Activated T-cell treated with anti-CD3 and anti-CD28 coated beads, Interleukin-2, amount 50 U/mL, for 24 hours (primary cell): ENCODE data around the gene CCN5.

Source experiments
- DNase-seq: peaks from one replicate; pipeline ENCODE4 v3.0.0-alpha.2; 2020
- H3K27ac Mint-ChIP-seq: 2 replicates; pipeline ENCODE4 v1.8.0; 2020; ENCODE audit warnings: mild to moderate bottlenecking, mixed read lengths
- H3K27me3 Mint-ChIP-seq: 2 replicates; pipeline ENCODE4 v1.8.0; 2020; ENCODE audit warnings: mixed read lengths
- H3K36me3 Mint-ChIP-seq: 2 replicates; pipeline ENCODE4 v1.8.0; 2020; ENCODE audit warnings: low read depth, mixed read lengths
- H3K4me1 Mint-ChIP-seq: 2 replicates; pipeline ENCODE4 v1.8.0; 2020; ENCODE audit warnings: low read depth, mixed read lengths
- H3K4me3 Mint-ChIP-seq: 2 replicates; pipeline ENCODE4 v1.8.0; 2020; ENCODE audit warnings: mild to moderate bottlenecking, moderate library complexity, mixed read lengths
- H3K9me3 Mint-ChIP-seq: 2 replicates; pipeline ENCODE4 v1.8.0; 2020; ENCODE audit warnings: mixed read lengths

Gene CCN5

DNA sequence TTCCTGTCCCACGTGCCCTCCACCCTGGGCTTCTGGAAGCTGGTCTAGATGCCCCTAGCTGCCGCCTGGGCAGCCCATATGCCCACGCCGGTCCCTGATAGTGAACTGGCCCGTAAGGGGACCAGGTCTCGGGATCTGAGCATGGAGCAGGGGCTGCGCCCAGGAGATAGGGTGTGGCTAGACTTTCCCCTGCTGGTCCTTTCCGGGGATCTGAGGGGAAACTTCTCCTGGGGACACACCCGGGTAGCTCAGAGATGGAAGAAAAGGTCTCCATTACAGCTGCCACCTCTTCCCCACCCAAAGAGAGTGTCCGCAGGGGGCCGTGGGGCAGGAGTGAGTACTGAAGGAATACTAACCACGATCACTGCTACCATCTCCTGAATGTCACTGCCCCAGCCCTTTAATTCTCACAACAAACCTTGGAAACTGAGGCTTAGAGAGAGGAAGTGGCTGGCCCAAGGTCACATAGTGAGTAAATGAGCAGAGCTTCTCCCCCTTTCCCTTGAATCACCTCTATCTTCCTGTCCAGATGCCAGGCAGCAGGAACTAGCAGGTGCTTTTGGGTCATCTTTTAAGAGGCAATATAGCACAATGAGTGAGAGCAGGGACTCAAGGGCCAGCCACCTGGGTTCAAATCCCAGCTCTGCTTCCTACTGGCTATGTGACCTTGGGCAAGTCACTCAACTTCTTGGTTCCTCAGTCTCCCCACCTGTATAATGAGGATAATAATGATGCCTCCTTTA lies 11.8 kb upstream of the CCN5 start:
- no peak overlapping the region for H3K4me3 Mint-ChIP-seq
- H3K9me3 Mint-ChIP-seq, result no peaks in the 10 kb centered on the region
- no peaks in the 10 kb centered on the region for H3K36me3 Mint-ChIP-seq
- no peaks in the 10 kb centered on the region for H3K4me1 Mint-ChIP-seq
- DNase-seq, result no peak
- H3K27ac Mint-ChIP-seq, result no peak overlapping the region
- H3K27me3 Mint-ChIP-seq, result no peaks in the 10 kb centered on the region

DNA sequence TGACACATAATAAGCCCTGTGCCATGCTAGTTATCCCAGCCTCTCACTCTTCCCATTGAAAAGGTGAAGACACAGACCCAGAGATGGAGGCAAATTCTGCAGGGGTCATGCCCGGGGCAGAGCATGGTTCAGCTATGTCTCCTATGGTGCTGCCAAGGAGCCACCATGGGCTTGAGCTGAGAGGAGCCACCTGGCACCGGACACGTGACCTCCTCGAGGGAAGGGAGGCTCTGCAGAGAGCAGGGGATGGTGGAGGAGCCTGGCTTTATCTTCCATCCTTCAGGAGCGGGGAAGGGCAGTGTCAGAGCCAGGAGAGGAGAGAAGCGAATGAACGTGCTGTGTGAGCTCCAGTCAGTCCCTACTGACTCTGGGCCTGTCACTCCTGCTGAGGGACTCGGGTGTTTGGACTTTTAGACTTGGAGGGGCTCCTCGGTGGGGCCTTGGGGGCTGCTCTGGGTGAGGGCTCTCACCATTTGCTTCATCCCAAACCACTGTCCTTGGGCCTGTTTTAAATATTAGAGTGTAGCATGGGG lies 11.1 kb upstream of the CCN5 start:
- H3K9me3 Mint-ChIP-seq, result no peaks in the 10 kb centered on the region
- no peak overlapping the region for H3K4me3 Mint-ChIP-seq
- no peaks in the 10 kb centered on the region for H3K36me3 Mint-ChIP-seq
- H3K27me3 Mint-ChIP-seq, result no peaks in the 10 kb centered on the region
- DNase-seq, result no peak
- no peaks in the 10 kb centered on the region for H3K4me1 Mint-ChIP-seq
- no peak overlapping the region for H3K27ac Mint-ChIP-seq

DNA sequence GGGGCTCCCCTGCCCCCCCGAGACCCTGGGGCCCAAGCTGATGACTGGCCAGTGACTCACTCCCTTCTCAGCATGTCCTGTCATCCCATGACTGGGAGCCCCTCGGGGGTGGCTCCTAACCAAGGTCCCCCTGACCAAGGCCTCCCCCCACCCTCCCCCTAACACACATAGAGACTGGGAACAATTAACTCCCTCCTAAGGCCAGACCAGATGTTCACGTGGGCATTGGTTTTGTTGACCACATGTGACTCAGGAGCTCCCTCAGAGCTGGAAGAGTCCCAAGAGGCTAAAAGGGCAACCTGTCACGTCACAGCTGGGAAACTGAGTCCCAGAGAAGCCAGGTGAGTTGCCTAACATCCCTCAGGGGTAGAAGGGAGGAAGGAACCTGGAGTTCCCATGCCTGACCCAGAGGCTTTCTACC lies 10.6 kb upstream of the CCN5 start:
- Mint-ChIP-seq H3K4me1 (no peaks in the 10 kb centered on the region), H3K4me3 (no peak overlapping the region), H3K9me3 (no peaks in the 10 kb centered on the region), H3K27me3 (no peaks in the 10 kb centered on the region), H3K27ac (no peak overlapping the region), H3K36me3 (no peaks in the 10 kb centered on the region)
- DNase-seq, result no peak

DNA sequence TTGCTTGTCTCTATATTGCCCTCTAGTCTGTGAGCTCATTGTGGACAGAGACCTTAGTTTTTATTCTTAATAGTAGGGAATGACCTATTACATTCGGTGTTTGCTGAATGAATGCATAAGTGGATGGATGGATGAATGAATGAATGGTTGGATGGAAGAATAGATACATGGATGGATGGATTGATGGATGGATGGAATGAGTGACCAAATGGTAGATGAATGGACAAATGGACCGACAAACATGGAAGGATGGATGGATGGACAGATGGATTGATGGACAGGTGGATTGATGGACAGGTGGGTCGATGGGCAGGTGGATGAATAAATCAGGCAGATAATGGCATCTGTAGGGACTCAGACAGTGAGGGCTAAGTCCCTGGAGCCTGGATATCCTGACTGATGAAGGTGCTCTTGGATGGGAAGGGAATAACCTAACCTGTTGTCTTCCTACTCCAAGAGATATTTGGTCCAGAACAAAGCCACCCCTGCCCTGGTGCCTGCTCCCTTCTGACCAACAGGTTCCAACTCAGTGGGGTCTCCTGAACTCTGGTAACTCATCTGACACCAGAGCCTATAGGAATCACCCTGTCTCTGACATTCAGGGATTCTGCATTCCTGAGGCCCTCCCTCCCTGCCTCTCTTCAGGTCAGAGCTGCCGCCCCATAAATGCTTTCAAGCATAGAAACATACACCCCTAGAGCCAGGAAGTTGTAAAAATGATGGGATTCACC lies 9.6 kb upstream of the CCN5 start:
- Mint-ChIP-seq H3K4me3 (no peak overlapping the region), H3K27me3 (no peaks in the 10 kb centered on the region), H3K9me3 (no peaks in the 10 kb centered on the region), H3K4me1 (no peaks in the 10 kb centered on the region), H3K27ac (no peak overlapping the region), H3K36me3 (no peaks in the 10 kb centered on the region)
- DNase-seq, result no peak

DNA sequence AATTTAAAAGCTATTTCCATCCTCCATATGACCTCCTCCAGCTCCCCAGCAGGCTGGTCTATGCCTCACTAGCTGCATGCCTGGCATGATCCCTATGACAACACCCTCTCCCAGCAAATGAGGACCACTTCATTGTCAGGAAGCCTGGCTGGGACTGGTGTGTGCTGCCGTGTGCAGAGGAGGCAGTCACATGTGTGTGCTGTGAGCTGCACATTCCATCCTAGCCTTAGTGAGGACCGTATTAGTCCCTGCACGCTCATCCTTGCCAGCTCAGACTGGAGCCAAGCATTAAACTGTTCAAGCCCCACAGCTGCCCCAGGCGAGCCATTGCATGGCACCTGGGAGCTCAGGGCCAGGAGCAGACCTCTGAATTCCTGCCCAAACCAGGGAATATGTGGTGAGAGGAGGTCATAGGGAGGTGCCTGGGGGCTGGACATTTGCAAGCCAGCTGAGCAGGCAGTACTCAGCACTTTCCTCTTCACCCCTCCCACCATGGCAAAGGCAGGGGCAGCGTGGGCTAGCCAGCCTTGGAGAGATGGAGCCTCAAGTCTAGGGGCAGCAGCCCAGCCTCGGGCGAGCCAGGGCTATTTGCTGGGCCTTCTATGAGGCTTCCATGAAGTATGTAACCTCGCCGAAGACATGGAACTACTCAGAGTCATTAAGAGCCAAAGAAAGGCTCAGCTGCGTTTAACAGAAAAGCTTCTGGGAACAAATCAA lies 8.7 kb upstream of the CCN5 start:
- Mint-ChIP-seq H3K4me3 (no peak overlapping the region), H3K4me1 (no peaks in the 10 kb centered on the region), H3K27ac (no peak overlapping the region), H3K27me3 (no peaks in the 10 kb centered on the region), H3K36me3 (no peaks in the 10 kb centered on the region), H3K9me3 (no peaks in the 10 kb centered on the region)
- DNase-seq, result no peak

DNA sequence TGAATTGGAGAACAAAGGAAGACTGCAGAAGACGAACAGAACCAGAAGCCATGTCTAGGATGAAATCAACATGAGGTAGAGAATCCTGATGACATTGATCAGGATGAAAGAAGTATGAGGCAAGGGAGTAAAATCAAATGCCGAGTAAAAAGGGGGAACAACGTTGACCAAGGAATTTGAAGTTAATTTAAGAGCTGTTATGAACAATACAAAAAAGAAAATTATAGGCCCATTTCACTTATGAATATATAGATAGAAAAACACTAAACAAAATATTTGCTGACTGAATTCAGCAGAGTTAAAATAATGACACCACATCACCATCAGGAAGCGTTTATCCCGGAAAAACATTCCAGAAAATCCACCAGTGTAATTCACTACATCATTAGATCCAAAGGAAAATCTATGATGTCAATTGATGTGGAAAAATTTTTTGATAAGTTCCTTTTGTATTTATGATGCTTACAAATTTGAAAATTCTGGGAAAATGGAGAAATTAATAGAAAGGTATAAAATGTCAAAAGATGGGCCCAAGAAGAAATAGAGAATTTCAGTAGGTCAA lies 8.1 kb upstream of the CCN5 start:
- no peak for DNase-seq
- H3K27ac Mint-ChIP-seq, result no peak overlapping the region
- no peaks in the 10 kb centered on the region for H3K9me3 Mint-ChIP-seq
- no peaks in the 10 kb centered on the region for H3K27me3 Mint-ChIP-seq
- H3K4me1 Mint-ChIP-seq, result no peaks in the 10 kb centered on the region
- no peaks in the 10 kb centered on the region for H3K36me3 Mint-ChIP-seq
- H3K4me3 Mint-ChIP-seq, result no peak overlapping the region

DNA sequence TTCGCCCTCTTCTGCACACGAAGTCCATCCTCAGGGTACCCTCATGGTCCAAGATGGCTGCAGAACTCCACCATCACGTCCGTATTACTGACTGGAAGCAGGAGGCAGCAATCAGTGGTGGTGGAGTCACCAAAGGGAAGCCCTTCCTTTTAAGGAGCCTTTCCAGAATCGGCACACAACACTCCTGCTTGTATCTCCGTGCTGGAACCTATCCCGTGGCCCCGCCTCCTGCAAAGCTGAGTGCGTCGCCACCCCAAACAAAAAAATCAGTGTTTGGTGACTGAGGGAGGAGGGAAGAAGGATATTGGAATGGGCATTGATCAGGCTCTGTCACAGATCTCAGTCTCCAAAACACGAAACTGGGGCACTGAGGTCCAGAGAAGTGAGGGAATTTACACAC lies 5.8 kb upstream of the CCN5 start:
- H3K4me3 Mint-ChIP-seq, result no peak overlapping the region
- H3K27ac Mint-ChIP-seq, result no peak overlapping the region
- no peak for DNase-seq
- H3K36me3 Mint-ChIP-seq, result no peaks in the 10 kb centered on the region
- no peaks in the 10 kb centered on the region for H3K9me3 Mint-ChIP-seq
- H3K27me3 Mint-ChIP-seq, result no peaks in the 10 kb centered on the region
- no peaks in the 10 kb centered on the region for H3K4me1 Mint-ChIP-seq

DNA sequence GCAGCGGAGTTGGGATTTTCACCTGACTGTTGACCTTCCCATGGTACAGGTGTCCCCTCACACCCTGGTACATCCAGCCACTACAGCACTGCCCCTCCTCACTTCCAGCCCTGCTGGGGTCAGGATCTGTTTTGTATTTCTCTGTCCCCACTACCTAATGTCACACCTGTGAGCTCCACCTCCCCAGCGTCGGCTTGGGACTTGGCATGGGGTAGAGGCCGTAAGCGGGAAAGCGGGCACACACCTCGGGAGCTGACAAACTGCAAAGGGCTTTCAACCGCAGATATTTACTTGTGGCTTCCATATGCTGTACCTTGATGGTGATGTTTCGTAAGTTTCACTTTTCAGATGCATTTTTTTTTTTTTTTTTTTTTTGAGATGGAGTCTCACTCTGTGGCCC lies 5.4 kb upstream of the CCN5 start:
- Mint-ChIP-seq H3K4me1 (no peaks in the 10 kb centered on the region), H3K27me3 (no peaks in the 10 kb centered on the region), H3K36me3 (no peaks in the 10 kb centered on the region)

DNA sequence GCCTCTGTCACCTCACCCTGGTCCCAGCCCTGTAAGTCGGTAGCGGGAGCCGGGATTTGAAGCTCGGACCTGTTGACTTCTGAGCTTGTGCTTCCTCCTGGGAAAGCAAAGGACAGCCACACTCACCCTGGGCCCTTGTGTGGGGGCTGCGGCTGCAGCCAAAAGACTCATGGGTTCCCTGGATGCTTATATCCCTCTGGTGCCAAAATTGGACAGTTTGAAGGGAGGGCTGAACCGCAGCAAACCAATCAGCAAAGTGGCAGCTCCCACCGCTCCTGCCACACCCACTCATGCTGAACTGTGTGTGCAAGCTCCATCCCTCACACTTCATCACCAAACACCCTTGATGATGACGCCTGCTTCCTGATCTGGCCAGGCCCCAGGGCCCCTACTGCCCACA lies 3.9 kb upstream of the CCN5 start:
- Mint-ChIP-seq H3K27ac (no peak overlapping the region), H3K27me3 (no peaks in the 10 kb centered on the region), H3K9me3 (no peaks in the 10 kb centered on the region), H3K4me1 (no peaks in the 10 kb centered on the region), H3K36me3 (no peaks in the 10 kb centered on the region), H3K4me3 (no peak overlapping the region)
- DNase-seq, result no peak

More for the DNA sequence above, 5.4 kb upstream of the CCN5 start:
- no peak overlapping the region for H3K4me3 Mint-ChIP-seq
- H3K9me3 Mint-ChIP-seq, result no peaks in the 10 kb centered on the region
- H3K27ac Mint-ChIP-seq, result no peak overlapping the region
- DNase-seq, result no peak

DNA sequence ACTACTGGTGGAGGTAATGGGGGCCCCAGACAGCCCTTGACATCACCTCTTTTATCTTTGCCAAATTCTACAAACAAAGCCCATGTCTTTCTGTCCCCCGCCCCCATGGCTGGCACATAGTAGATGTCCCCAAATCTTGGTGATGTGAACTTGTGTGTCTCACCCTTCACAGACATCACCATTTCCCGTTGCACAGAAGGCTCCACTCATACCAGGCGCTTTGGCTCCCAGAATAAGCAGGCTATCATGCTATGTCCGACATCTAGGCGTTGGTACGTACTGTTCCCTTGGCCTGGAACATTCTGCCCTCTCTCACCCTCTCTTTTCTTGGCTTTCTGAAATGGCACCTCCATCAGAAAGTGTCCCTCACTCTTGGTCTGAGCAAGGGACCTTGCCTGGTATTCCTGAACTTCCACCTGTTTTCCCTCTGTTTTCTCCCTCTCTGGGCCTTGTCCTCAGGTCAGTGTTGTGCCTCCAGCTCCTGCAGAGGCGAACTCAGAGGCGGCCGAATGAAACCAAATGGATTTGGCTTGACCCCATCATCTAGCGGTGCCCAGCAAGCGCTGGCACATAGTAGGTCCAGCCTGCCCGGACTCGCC lies 968 bp upstream of the CCN5 start:
- H3K9me3 Mint-ChIP-seq, result no peaks in the 10 kb centered on the region
- H3K4me3 Mint-ChIP-seq, result no peak overlapping the region
- no peak for DNase-seq
- no peaks in the 10 kb centered on the region for H3K27me3 Mint-ChIP-seq
- no peak overlapping the region for H3K27ac Mint-ChIP-seq
- no peaks in the 10 kb centered on the region for H3K36me3 Mint-ChIP-seq
- H3K4me1 Mint-ChIP-seq, result no peaks in the 10 kb centered on the region

DNA sequence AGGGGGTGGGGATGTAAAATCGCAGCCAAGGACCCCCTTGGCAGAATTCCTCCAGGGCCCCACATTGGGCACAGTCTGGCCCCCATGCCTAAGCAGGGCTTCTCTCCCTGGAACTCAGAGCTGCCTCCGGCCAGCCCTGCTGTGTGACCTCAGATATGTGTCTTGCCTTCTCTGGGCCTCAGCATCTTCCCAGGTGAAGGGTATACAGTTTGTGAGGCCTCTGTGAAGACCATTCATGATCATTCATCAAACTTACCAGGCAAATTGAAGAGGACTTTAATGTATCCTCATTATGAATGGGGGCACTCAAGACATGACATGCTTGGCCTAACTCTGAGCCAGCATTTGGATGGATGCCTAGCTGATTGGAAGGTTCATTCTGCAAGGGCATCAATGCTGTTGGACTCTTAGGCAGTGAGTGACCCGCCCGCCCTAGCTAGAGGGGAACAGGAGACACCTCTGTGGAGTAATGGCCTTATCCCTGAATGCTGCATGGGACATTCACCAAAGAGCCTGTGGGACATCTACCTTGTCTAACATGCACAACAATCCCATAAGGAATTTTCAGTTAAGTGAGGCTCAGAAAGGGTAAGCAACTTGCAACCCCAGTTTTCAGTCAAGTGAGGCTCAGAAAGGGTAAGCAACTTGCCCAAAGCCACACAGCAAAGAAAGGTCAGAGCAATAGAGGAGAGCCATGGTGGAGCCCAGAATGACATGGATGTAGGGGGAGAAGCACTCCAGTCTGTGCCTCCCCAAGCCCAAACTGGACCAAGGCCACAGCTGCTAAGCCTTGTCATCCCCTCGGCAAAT lies 535 bp downstream of the CCN5 start:
- Mint-ChIP-seq H3K27me3 (no peaks in the 10 kb centered on the region), H3K4me1 (no peaks in the 10 kb centered on the region), H3K36me3 (no peaks in the 10 kb centered on the region), H3K9me3 (no peaks in the 10 kb centered on the region), H3K27ac (no peak overlapping the region), H3K4me3 (no peak overlapping the region)
- DNase-seq, result no peak

DNA sequence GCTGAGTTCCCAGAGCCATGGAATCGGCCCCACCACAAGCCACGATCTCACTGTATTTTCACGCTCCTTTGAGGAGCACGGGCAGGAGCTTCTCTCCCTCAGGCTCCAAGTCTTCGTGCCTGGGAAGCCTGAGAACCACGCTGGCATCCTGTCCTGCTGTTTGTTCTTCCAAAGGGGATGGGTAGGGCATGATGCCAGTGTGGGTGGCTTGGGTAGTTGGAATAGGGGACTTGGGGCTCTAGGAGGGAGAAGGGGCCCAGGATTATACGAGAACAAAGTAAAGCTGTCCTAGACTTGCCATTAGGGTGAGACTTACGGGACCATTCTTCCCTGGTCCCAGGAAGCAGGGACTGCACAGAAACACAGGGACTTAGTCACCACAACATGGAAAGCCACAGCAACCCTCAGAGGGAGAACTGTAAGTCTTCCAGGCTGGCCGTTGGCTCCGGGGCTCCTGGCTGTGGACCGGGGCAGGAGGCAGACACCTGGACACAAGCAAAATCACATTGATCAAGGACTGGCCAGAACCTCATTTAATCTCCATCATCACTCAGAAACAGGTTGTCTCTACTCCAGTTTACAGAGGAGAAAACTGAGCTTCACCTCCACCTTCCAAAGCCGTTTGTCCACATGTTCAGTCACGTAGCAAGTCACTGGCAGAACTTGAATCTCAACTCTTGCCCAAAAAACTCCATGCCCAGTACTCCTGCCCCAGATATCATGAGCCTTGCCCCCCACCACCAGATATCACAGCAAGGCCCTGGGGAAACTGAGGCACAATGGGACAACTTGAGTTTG lies 1.3 kb downstream of the CCN5 start:
- Mint-ChIP-seq H3K9me3 (no peaks in the 10 kb centered on the region), H3K4me3 (no peak overlapping the region), H3K36me3 (no peaks in the 10 kb centered on the region), H3K4me1 (no peaks in the 10 kb centered on the region), H3K27ac (no peak overlapping the region), H3K27me3 (no peaks in the 10 kb centered on the region)
- no peak for DNase-seq

DNA sequence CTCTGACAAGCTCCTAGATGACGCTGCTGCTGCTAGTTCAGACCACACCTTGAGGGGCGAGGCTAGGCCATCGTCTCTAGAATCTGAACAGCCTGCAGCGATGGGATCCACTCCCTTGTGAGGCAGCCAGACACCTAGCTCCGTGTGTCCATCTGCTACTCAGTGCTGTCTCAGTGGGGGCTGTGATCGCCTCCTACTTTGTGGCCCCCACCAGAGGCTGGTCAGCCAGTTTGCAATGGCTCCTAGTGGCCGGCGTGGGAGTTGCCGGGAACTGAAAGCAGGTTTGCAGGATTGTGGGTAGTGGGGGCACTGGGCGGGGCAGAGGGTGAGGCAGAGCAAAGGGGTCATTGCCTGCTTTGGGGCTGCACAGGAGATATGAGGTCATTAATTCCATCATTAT lies 2.8 kb downstream of the CCN5 start:
- no peaks in the 10 kb centered on the region for H3K27me3 Mint-ChIP-seq

More for the DNA sequence above, 2.8 kb downstream of the CCN5 start:
- Mint-ChIP-seq H3K27ac (no peak overlapping the region), H3K4me1 (no peaks in the 10 kb centered on the region), H3K36me3 (no peaks in the 10 kb centered on the region), H3K9me3 (no peaks in the 10 kb centered on the region), H3K4me3 (no peak overlapping the region)
- DNase-seq, result no peak
